ENCODE data around the gene PTPRC.

The PTPRC gene

GRCh38 chr1:198805498-198806151 lies 166.8 kb downstream of the PTPRC start:
- no peak overlapping the region for H3K4me3 ChIP-seq (replicated peaks in 1 of 2; ENCODE audit: low read depth in 2 of 2, low read length in 2 of 2)
- no peak for DNase-seq (ENCODE audit: low read depth in 2 of 2)
- TF ChIP-seq, protein P1, sequence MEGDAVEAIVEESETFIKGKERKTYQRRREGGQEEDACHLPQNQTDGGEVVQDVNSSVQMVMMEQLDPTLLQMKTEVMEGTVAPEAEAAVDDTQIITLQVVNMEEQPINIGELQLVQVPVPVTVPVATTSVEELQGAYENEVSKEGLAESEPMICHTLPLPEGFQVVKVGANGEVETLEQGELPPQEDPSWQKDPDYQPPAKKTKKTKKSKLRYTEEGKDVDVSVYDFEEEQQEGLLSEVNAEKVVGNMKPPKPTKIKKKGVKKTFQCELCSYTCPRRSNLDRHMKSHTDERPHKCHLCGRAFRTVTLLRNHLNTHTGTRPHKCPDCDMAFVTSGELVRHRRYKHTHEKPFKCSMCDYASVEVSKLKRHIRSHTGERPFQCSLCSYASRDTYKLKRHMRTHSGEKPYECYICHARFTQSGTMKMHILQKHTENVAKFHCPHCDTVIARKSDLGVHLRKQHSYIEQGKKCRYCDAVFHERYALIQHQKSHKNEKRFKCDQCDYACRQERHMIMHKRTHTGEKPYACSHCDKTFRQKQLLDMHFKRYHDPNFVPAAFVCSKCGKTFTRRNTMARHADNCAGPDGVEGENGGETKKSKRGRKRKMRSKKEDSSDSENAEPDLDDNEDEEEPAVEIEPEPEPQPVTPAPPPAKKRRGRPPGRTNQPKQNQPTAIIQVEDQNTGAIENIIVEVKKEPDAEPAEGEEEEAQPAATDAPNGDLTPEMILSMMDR (IDR thresholded peaks at IDR 0.05; ENCODE audit: low read depth, low read length): no peak

- H3K4me3 ChIP-seq (replicated peaks in 1 of 2; ENCODE audit: low read depth in 2 of 2, low read length in 2 of 2): no peak overlapping the region
- TF ChIP-seq, protein P1 (IDR thresholded peaks at IDR 0.05; ENCODE audit: low read depth, low read length): no peak
- no peak for DNase-seq (ENCODE audit: low read depth in 2 of 2)
These were observed 168.0 kb downstream of the PTPRC start for GRCh38 chr1:198806861-198807260.

Measured in cardiac fibroblast (primary cell).